Activated CD4-positive, alpha-beta T cell treated with anti-CD3 and anti-CD28 coated beads, Interleukin-2, amount 10 ng/mL, durations not matched to agents 7 days and 5 days (primary cell): ENCODE measurements around the gene METTL9. TPM values are rescaled to one million over a fixed set of nuclear protein-coding genes. Genes with fewer than 3 reads are reported as not detected.
"Not testable (repeated sequence)": the region's sequence is repeated elsewhere in the genome, so short reads cannot be mapped to it uniquely, and the experiment has no call there.

ENCODE experiments used
- CTCF ChIA-PET: fragments of 350-600 bp; sonication (Branson Sonifier 250); formaldehyde crosslinking; loops from one replicate; lab custom pipeline; 2021; ENCODE audit warnings: antibody characterized with exemption; lab: Charles Lee
- POLR2A ChIA-PET: fragments of 350-600 bp; sonication (Branson Sonifier 250); formaldehyde crosslinking; loops from one replicate; lab custom pipeline; 2021; ENCODE audit warnings: antibody characterized with exemption; lab: Charles Lee
- DNase-seq: peaks from one replicate; pipeline ENCODE4 v3.0.0-alpha.2; 2020
- H3K27ac Mint-ChIP-seq: one replicate; pipeline ENCODE4 v1.8.0; 2021; ENCODE audit warnings: mild to moderate bottlenecking, moderate library complexity, mixed read lengths
- H3K27me3 Mint-ChIP-seq: one replicate; pipeline ENCODE4 v1.8.0; 2021; ENCODE audit warnings: mixed read lengths
- H3K36me3 Mint-ChIP-seq: one replicate; pipeline ENCODE4 v1.8.0; 2021; ENCODE audit warnings: low read depth, mixed read lengths
- H3K4me1 Mint-ChIP-seq: one replicate; pipeline ENCODE4 v1.8.0; 2021; ENCODE audit warnings: mixed read lengths
- H3K4me3 Mint-ChIP-seq: one replicate; pipeline ENCODE4 v1.8.0; 2021; ENCODE audit warnings: mild to moderate bottlenecking, moderate library complexity, mixed read lengths
- H3K9me3 Mint-ChIP-seq: one replicate; pipeline ENCODE4 v1.8.0; 2021; ENCODE audit warnings: mixed read lengths
- total RNA-seq, 2 experiments: library from RNA; stranded (reverse); gene quantifications; one replicate each; pipeline ENCODE4 v1.2.3, GENCODE V29; 2021

METTL9 gene
- total RNA-seq = 10 to 100 TPM; 82.1 to 87.1 TPM

- POLR2A ChIA-PET = no interaction called here
- H3K27ac Mint-ChIP-seq = peak within 1 kb of the TSS; percentile 95
- peaks cover 52% of the 10 kb centered on the region for H3K4me1 Mint-ChIP-seq
- DNase-seq = peak; percentile 94
- peak within 1 kb of the TSS; percentile 84 for H3K4me3 Mint-ChIP-seq
- no peaks in the 10 kb centered on the region for H3K9me3 Mint-ChIP-seq
- H3K27me3 Mint-ChIP-seq = no peaks in the 10 kb centered on the region
- peaks cover 10% of the 10 kb centered on the region for H3K36me3 Mint-ChIP-seq
- CTCF ChIA-PET = interaction anchor here (0.8 kb wide), 1 partner anchor 32 kb away, joined by 3 read pairs; no protein-coding TSS in a partner anchor
These were observed at the start of gene METTL9 for GRCh38 chr16:21599122-21600030. METTL9 (plus strand) TSS chr16:21599577; CDS start chr16:21599734, 157 bp downstream.

- POLR2A ChIA-PET, H3K27ac Mint-ChIP-seq, H3K27me3 Mint-ChIP-seq: not testable (repeated sequence)
These were observed 49.4 kb upstream of the METTL9 start for GRCh38 chr16:21549975-21550374.

GRCh38 chr16:21550435-21550834, 48.9 kb upstream of the METTL9 start:
- H3K27me3 Mint-ChIP-seq, H3K4me3 Mint-ChIP-seq, H3K27ac Mint-ChIP-seq, H3K36me3 Mint-ChIP-seq, POLR2A ChIA-PET, CTCF ChIA-PET, H3K9me3 Mint-ChIP-seq, DNase-seq: not testable (repeated sequence)
- H3K4me1 Mint-ChIP-seq = peaks cover 10% of the 10 kb centered on the region

More at GRCh38 chr16:21549975-21550374, 49.4 kb upstream of the METTL9 start:
- DNase-seq, H3K9me3 Mint-ChIP-seq, H3K4me1 Mint-ChIP-seq, H3K36me3 Mint-ChIP-seq, CTCF ChIA-PET, H3K4me3 Mint-ChIP-seq: not testable (repeated sequence)

GRCh38 chr16:21551076-21551475, 48.3 kb upstream of the METTL9 start:
- H3K4me3 Mint-ChIP-seq, POLR2A ChIA-PET, DNase-seq, H3K9me3 Mint-ChIP-seq, CTCF ChIA-PET, H3K36me3 Mint-ChIP-seq, H3K27ac Mint-ChIP-seq, H3K27me3 Mint-ChIP-seq: not testable (repeated sequence)
- H3K4me1 Mint-ChIP-seq = peaks cover 12% of the 10 kb centered on the region

GRCh38 chr16:21551600-21551999, 47.8 kb upstream of the METTL9 start:
- H3K27me3 Mint-ChIP-seq, POLR2A ChIA-PET, H3K9me3 Mint-ChIP-seq, H3K36me3 Mint-ChIP-seq, H3K27ac Mint-ChIP-seq, H3K4me3 Mint-ChIP-seq, DNase-seq, CTCF ChIA-PET: not testable (repeated sequence)
- peaks cover 12% of the 10 kb centered on the region for H3K4me1 Mint-ChIP-seq

GRCh38 chr16:21553481-21554296, 45.7 kb upstream of the METTL9 start:
- POLR2A ChIA-PET, H3K36me3 Mint-ChIP-seq, H3K9me3 Mint-ChIP-seq, DNase-seq, H3K27me3 Mint-ChIP-seq, H3K4me3 Mint-ChIP-seq, H3K27ac Mint-ChIP-seq: not testable (repeated sequence)
- peaks cover 12% of the 10 kb centered on the region for H3K4me1 Mint-ChIP-seq
- CTCF ChIA-PET = interaction anchor here (0.6 to 1.8 kb wide), 4 partner anchors 10 to 1904 kb away, joined by 3 to 4 read pairs (median 3); no protein-coding TSS in a partner anchor

- H3K9me3 Mint-ChIP-seq = no peaks in the 10 kb centered on the region
- H3K4me3 Mint-ChIP-seq = peak overlapping the region; percentile 6
- H3K4me1 Mint-ChIP-seq = peaks cover 12% of the 10 kb centered on the region
- CTCF ChIA-PET = no interaction called here
- H3K27me3 Mint-ChIP-seq = no peaks in the 10 kb centered on the region
- no peaks in the 10 kb centered on the region for H3K36me3 Mint-ChIP-seq
- POLR2A ChIA-PET = no interaction called here
- no peak overlapping the region for H3K27ac Mint-ChIP-seq
- DNase-seq = peak; percentile 93
These were observed 44.4 kb upstream of the METTL9 start for GRCh38 chr16:21554795-21555585.

GRCh38 chr16:21555621-21556020, 43.8 kb upstream of the METTL9 start:
- CTCF ChIA-PET, DNase-seq: not testable (repeated sequence)

GRCh38 chr16:21556026-21556595, 43.3 kb upstream of the METTL9 start:
- POLR2A ChIA-PET = interaction anchor here (0.6 kb wide), 1 partner anchor 255 kb away, joined by 3 read pairs; no protein-coding TSS in a partner anchor
- H3K4me3 Mint-ChIP-seq, H3K27me3 Mint-ChIP-seq, H3K9me3 Mint-ChIP-seq, H3K36me3 Mint-ChIP-seq, CTCF ChIA-PET, H3K27ac Mint-ChIP-seq, DNase-seq: not testable (repeated sequence)
- peaks cover 12% of the 10 kb centered on the region for H3K4me1 Mint-ChIP-seq

More at GRCh38 chr16:21555621-21556020, 43.8 kb upstream of the METTL9 start:
- H3K4me1 Mint-ChIP-seq = peaks cover 12% of the 10 kb centered on the region
- H3K9me3 Mint-ChIP-seq, H3K4me3 Mint-ChIP-seq, H3K27ac Mint-ChIP-seq, H3K27me3 Mint-ChIP-seq, H3K36me3 Mint-ChIP-seq, POLR2A ChIA-PET: not testable (repeated sequence)

- H3K36me3 Mint-ChIP-seq, DNase-seq, H3K9me3 Mint-ChIP-seq, CTCF ChIA-PET, H3K27me3 Mint-ChIP-seq, H3K27ac Mint-ChIP-seq, H3K4me3 Mint-ChIP-seq: not testable (repeated sequence)
- H3K4me1 Mint-ChIP-seq = peaks cover 12% of the 10 kb centered on the region
- POLR2A ChIA-PET = interaction anchor here (0.6 kb wide), 1 partner anchor 256 kb away, joined by 3 read pairs; no protein-coding TSS in a partner anchor
These were observed 42.6 kb upstream of the METTL9 start for GRCh38 chr16:21556651-21557241.

- no peaks in the 10 kb centered on the region for H3K9me3 Mint-ChIP-seq
- DNase-seq = no peak
- CTCF ChIA-PET = interaction anchor here (1.6 kb wide), 1 partner anchor 30 kb away, joined by 3 read pairs; no protein-coding TSS in a partner anchor
- no peaks in the 10 kb centered on the region for H3K36me3 Mint-ChIP-seq
- POLR2A ChIA-PET = no interaction called here
- no peak overlapping the region for H3K4me3 Mint-ChIP-seq
- H3K27ac Mint-ChIP-seq = no peak overlapping the region
- peaks cover 3% of the 10 kb centered on the region for H3K4me1 Mint-ChIP-seq
- H3K27me3 Mint-ChIP-seq = peaks cover 2% of the 10 kb centered on the region
These were observed 38.9 kb upstream of the METTL9 start for GRCh38 chr16:21560462-21560861.
